GM12873 (cell line): Measurements from ENCODE around the gene GRHL1.

Experiments used
- TF ChIP-seq, protein P1 (sequence below): IDR thresholded peaks from 2 replicates; pipeline ENCODE4 v1.5.1; 2012; ENCODE audit warnings: low read depth, mild to moderate bottlenecking, moderate library complexity, low read length, control low read depth; ENCODE audit not compliant: insufficient read depth; ENCODE audit errors: missing control alignments

The GRHL1 gene

DNA sequence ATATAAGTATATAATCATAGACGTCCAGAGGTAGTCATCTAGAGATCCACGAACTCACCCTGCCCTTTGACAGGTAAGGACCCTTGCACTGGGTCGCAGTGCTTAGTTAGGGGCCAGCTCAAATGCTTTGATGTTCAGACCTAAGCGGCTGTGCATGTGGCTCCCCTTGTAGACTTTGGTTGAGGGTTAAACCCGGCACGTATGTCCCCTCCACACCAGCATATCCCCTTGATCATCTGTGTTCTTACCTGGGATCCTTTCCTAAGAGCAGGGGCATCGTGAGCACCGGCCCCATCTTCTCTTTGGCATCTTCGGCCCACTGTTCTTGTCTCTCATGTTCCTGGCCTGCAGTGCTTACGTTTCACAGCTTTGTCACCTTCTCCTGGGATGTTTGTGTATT, 31.4 kb downstream of the GRHL1 start:
- TF ChIP-seq, protein P1, sequence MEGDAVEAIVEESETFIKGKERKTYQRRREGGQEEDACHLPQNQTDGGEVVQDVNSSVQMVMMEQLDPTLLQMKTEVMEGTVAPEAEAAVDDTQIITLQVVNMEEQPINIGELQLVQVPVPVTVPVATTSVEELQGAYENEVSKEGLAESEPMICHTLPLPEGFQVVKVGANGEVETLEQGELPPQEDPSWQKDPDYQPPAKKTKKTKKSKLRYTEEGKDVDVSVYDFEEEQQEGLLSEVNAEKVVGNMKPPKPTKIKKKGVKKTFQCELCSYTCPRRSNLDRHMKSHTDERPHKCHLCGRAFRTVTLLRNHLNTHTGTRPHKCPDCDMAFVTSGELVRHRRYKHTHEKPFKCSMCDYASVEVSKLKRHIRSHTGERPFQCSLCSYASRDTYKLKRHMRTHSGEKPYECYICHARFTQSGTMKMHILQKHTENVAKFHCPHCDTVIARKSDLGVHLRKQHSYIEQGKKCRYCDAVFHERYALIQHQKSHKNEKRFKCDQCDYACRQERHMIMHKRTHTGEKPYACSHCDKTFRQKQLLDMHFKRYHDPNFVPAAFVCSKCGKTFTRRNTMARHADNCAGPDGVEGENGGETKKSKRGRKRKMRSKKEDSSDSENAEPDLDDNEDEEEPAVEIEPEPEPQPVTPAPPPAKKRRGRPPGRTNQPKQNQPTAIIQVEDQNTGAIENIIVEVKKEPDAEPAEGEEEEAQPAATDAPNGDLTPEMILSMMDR = no peak

DNA sequence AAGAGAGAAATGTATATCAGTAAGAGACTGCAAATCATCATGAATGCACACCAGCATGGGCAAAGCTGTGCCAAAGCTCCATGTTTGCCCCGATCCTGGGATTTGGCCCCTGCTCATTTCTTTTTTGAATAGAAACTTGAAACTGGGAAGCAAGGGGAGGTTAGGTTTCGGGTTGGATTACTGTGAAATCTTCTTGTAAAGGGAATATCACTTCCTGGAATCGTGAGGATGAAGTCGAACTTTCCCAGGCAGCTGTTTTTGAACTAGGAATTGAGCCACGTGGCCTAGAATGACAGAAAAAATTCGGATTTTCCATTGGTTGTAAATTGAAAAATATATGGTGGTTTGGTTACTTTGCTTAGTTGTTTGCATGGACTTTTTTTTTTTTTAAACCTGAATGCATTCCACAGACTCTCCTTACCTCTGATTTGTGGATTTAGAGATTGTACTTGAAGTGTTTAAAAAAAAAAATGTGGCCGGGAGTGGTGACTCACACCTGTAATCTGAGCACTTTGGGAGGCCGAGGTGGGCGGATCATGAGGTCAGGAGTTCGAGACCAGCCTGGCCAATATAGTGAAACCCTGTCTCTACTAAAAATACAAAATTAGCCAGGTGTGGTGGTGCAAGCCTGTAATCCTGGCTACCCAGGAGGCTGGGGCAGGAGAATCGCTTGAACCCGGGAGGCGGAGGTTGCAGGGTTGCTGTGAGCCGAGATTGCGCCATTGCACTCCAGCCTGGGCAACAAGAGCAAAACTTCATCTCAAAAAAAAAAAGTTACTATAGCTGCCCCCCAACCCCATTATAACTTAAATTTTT, 32.1 kb downstream of the GRHL1 start:
- TF ChIP-seq, protein P1 = no peak

DNA sequence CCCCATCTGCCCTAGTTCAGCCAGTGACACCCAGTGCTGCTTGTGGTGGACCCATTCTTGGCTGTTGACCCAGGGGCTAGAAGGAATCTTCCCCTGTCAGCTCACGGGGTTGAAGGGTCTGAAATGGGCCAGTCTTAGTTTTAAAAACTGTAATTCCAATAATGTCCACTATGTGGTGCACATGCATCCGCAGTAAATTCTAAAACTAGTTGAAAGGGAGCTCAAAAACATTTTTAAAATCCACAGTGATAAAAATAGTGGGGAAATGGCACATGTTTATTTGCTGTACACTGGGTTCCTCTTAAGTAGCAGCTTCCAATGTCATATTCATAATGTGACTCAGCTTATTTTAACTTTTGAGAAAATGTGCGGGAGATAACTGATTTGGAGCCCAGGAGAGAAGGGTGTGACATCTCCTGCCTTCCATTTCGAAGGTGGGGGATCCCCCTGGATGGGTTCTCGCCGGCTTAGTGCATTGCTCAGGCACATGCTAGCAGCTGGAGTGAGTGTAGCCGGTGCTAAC, 32.8 kb downstream of the GRHL1 start:
- TF ChIP-seq, protein P1 = peak; percentile 57

DNA sequence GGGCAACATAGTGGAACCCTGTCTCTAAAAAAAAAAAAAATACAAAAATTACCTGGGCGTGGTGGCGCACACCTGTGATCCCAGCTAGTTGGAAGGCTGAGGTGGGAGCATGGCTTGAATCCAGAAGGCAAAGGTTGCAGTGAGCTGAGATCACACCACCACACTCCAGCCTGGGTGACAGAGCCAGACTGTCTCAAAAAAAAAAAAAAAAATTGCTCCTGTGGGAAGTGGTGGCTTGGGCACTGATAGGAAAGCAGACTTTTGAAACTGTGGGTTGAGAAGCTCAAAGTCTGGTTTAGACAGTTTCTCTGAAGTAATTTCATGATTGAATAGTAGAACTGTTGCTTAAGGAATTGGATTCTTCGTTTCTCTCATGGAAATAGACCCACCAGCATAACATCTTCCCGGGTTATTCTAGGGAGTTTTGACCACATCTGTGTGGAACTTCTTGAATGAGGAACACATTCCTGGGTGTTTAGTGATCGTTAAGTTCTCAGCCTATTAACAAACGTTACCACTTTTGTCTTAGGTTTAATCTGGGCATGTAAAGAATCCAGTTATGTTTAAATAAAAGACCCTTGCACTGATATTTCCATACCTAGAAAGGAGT, 33.5 kb downstream of the GRHL1 start:
- TF ChIP-seq, protein P1 = no peak

DNA sequence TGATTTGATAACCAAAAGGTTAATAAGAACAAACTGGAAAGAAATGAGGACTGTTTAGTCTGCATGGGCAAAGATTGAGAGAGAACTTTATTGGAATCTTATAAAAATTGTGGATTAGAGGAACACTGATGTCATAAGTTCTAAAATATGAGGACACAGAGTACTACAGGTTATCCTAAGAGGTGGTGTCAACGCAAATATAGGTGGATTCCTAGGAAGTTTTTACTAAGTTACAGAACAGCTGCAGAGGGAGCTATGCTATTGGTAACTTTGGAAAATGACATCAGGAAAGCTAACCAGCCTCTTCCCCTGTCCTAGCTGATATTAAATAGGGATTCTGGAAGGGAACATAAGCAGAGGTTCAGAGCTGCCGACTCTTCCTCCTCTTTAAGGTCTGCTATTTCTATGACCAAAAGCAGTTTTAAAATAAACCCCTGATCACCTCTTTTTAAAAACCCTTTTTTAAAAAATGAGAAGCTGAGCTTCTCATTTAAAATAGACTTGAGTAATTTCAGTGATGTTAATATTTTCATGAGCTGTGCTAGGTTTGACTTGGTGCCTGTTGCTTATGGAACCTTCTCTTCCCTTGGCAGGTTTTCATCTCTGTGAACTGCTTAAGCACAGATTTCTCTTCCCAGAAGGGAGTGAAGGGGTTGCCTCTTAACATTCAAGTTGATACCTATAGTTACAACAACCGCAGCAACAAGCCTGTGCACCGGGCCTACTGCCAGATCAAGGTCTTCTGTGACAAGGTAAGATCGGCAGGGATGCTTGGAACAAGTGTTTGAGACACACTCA, 34.2 kb downstream of the GRHL1 start:
- TF ChIP-seq, protein P1 = no peak

DNA sequence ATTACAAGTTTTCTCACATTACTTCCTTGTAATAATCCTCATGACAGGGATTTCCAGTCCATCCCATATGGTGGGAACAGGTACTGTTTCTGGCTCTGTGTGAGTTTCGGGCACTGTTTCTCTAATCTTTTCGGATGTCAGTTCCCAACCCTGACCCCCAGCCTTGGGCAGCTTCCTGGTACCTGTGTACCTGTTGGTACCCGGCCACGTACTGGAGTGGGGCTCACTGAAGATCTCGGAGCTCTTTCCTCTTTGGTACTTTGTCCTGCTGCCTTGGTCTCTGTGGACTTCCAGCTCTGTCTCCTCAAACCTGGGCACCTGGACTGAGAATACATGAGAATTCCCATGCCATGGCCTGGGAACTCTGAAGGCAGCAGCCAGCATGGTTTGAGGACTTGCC, 36.8 kb downstream of the GRHL1 start:
- TF ChIP-seq, protein P1 = no peak

DNA sequence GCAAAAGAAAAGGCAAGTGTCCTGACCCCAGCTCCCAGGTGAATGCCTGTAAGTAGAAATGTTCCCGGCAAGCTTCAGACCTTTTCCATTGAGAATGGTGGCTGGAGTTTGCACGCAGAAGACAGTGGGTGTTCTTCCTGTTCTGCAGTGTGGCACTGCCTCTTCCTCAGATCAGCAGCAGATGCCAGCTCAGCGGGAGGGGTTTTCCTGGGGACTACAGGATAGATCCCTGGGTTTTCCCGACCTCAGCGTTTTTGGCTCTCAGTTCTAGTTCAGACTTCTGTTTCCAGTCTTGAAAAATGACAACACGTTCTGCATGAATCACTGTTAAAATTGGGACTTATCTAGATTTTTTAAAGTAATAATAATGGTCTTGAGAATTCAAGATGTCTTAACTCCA, 39.2 kb downstream of the GRHL1 start:
- TF ChIP-seq, protein P1 = no peak
